HG02763 (cell line): Measurements from ENCODE around the gene KCNN3.

Experiments
- ATAC-seq: cut with Tn5 transposase; IDR thresholded peaks from one replicate; pipeline ENCODE4 v1.9.1; 2021; ENCODE audit warnings: mild to moderate bottlenecking, moderate library complexity; ENCODE audit not compliant: unreplicated experiment

KCNN3 gene

DNA sequence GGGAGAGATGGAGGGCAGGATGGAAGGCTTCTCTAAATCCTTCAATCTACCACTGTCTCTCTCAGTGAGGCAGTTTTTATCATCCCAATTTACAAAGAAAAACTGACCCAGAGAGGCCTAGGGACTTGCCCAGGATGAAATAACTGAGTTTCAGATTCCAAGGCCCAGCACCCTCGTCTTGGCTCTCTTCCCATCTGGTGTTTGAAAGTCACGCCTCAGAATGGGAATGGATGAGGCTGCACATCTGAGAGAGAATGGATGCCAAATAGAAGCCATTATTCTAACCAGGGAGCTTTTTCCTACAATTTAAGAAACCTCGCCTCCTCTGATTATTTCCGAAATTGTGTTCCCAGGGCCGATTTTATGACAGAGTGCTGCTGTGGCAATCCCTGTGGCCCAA is 10.6 kb upstream of the KCNN3 start:
- no peak for ATAC-seq

DNA sequence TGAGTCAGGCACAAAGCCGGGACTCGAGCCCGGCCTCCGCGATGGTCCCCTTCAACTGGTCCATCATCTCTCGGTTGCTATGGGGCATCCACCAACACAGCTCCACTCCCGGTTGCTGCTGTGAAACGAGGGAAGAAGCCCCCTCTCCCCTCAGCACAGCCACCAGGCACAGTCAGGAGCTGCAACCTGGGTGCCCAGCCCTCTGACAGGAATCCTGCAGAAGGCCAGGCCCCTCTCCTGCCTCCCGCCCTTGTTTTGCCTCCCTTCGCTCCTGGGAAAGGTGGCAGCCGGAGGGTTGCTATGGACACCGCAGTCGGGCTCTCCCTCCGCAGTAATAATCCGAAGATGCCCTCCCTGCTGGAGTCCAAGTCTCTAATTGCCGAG is 8.9 kb upstream of the KCNN3 start:
- ATAC-seq: no peak

DNA sequence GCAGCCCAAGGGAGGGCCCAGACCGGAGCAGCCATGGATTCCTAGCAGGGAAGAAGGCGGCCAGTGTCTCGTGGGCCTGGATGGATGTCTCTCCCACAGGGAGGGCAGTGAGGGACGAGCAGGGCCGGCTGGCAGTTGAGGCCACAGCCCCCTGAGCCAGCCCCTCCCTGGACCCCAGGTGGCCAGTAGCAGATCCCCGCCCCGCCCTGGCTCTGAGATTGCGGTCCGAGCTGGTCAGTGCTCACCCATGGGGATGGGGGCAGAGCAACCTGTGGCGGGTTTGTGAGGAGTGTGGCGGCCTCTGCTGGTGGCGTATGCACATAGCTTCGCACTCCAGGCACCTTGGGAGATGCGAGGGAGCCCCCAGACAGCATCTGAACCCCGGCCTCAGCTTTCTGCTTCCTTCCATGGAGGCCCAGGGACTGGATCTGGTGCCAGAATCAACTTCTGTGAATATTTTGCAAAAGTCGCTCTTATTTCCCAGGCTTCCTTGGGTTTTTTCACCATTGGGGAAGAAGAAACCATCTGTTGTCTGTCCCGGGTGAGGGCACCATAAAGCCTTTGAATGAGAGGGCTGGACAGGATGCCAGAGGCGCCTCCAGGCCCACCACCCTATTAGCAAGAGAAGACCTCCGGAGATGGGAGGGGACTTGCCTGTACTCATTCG is 8.4 kb upstream of the KCNN3 start:
- peak; percentile 67 for ATAC-seq

DNA sequence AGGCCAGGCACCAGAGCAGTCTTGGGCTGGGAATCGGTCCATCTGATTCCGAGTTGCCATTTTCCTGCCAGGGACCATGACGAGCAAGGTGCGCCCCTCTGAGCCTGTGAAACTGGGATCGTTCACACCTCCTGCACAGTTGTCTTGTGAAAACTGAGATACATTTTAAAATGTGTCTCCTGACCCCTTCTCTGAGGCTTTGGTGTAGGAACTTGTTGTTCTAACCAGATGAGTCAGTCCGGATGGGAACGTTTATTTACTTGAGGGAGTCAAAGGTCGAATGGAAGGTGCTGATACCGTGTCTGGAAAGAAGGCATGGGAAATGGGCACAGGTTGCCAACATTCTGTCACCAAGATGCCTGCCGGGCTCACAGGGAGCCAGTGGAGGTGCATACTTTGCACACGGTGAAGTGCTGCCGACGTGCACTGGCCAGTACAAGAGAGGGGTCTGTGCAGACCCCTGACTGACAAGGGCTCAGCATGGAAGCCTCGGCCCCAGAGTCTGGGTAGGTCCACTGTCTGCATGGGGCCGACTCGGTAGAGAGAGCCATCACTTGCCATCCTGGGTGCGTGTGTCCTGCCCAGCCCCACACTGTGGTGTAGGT is 7.4 kb upstream of the KCNN3 start:
- no peak for ATAC-seq

DNA sequence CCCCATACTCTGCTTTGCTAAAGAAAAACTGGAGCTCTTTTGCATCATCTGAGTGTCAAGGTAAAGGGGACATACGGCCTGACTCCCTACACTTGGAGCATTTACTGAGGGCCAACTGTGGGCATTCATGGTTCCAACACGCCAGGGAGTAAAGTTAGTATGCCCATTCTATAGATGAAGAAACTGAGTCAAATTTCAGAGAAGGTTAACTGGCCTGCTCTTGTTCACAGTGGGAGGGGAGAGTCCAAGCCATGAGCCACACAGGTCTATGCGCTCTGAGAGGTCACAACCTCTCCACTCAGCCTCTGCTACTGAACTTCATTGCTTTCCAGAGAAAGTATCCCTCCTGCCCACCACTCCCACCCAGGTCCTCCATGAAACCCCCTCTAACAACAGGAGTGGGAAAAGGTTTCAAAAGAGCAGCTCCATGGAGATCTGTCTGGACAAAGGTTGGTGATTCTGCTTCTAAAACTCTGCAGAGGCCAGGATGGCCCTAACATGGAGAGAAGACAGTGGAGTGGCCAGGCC is 6.8 kb upstream of the KCNN3 start:
- no peak for ATAC-seq

DNA sequence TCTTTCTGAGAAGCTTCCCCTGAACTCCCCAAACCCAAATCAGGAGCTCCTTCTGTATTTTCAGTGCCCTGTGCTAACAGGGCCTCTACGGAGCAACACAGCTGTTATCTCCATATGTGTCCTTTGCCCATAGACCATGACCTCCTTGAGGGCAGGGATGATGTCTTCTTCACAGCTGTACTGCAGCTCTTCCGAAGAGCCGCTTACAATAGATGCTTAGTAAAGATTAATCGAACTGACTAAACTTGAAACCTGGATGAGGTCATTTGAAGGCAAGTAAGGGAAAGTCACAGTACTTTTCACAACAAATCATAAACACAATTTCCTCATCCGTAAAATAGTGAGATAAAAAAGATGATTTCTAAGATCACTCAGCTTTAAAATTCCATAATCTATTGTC is 4.4 kb upstream of the KCNN3 start:
- no peak for ATAC-seq

DNA sequence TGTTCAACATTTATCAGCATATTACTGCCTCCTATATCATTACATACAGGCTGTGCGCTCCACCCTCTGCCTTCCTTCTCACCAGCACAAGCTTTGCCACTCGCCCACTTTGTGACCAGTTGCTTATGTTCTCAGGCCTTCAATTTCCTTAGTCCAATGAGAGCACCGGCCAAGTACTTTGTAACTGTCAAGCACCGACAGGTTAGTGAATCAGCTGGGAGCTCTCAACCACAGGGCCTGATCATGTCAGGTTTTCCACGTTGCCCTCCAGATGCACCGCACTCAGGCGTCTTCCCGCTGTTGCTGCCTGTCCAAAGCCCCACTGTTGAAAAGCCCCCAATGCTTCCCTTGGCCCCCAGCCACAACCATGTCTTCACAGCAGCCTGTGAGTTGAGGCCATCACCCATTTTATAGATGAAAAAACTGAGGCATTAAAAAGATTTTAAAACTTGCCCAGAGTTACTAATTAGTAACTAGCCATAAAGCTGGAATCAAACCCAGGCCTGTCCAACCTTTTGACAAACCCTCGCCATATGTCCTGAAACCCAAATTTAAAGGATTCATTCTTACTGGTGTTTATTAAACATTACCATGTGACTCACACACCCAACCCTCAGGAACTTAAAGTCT is 3.4 kb upstream of the KCNN3 start:
- no peak for ATAC-seq

DNA sequence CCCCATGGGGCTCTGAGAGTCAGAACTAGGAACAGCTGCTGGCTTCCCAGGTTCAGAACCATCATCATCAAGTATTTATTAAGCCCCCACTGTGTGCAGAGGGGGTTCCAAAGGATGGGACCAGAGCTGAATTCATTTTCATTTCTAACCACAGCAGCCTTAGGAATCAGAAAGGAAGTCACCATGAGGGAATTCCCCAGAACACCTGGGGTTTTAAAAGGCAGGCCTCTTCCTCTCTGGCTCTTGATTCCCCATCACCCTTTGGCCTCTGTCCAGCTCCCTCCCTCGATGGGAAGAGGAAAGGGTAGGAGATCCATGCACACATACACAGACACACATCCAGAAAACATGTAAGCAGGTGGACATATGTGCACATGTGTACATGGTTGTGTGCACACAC is 1.3 kb upstream of the KCNN3 start:
- no peak for ATAC-seq

DNA sequence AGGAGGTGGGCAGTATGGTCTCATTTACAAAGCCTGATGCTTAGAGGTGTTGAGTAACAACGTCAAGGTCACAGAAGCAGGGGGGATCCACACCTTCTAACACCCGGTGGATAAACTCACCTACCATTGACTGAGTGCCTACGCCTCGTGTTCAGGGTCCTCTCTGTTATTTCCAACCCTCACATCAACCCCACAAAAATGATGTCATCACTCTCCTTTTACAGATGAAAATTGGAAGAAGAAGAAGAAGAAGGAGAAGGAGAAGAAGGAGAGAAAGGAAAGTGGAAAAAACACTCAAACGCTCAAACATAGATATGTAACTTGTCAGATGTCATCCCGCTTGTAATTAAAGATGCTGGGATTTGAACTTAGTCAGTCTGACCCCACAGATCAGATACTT is 653 bp upstream of the KCNN3 start:
- ATAC-seq: no peak

DNA sequence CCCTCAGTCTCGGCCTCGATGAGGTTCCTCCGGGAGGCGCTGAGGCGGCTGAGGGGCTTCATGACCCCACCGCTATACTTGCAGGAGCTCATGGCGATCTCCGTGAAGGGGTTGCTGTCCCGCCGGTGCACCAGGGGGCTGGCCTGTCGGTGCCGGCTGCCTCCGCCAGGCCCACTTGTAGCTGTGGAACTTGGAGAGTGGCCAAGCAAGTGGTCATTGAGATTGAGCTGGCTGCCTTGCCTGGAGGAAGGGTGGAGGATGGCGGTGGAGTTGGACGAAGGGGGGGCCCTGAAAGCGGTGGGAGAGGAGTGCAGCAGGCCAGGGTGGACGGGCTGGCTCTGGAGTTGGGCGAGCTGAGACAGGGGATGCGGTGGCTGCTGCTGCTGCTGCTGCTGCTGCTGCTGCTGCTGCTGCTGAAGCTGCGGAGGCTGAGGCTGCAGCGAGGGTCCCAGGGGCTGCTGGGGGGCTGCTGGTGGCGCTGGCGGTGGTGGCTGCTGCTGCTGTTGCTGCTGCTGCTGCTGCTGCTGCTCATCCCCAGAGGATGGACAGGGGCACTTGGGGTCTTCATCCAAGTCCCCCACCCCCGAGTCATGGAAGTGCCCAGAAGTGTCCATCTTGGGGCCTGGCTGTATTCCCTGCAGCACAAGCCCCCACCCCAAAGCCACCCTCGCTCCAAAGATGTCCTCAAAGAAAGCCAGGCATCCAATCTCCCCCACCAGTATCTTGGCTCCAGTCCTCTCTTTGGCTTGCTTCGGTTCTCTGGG is 548 bp downstream of the KCNN3 start:
- ATAC-seq: no peak

DNA sequence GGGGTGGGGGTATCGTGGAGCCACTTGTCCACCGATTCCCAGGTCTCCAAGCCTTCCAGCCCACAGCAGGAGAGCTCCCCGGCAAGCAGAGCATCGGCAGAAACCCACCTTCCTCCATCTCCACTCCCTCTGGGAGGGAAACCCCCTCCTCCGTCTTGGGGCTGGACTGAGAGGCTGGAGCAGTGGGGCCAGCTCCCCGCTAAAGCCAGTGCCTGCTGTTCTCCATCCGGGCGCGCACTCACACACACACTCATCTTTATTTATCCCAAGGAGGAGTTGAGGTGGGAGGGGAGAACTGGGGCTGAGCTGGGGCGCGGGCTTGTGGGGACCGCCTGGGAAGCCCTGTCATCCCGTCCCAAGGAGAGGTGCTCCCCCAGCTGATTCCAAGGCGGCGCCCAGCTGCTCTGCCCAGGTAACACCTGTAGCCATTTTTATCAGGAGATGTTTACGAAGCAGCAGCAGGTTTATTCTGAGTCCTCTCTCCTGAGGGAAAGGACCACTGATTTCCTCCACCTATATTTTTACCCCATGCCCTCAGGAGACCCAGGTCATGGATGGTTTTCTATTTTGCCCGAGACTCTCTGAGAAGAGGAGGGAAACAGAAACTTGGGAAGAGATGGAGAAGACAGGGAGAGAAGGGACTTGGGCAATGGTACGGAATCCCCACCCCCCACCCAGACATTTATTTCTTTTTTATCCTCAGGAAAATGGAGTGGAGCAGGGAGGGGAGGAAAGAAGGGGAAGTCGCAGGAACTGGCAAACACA is 2.1 kb downstream of the KCNN3 start:
- no peak for ATAC-seq

DNA sequence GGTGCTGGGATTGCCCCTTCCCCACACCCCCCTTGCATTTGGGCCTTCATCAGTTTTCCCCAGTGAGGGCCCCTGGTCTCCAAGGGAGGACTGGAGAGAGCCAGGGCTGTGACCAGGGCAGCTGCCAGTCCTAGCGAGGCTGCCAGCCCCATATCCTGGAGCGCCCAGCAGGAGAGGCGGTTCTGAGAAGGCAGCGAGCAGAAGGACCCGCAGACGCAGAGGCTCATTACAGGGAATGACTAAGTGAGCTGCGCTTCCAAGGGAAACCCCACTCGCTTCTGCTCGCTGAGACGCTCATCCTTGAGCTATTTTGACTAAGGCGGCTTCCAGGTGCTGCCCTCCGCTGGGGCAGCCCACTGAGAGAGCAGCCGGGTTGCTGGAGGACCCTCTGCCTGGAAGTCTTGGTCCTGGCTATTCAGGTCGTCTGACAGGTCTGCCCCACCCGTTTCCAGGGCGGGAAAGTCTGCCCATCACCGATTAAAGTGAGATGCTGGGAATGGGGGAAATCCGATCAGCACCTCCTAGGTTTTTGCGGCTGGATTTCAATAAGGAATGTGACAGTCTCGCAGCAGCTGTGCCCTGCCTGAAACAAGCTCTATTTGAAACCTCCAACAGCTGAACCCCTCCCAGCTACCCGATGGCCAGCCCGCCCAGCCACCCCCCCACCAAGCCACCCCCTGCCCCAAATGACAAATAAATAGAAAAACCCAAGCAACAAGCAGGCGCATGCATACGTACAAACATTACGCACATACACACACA is 2.8 kb downstream of the KCNN3 start:
- ATAC-seq: no peak

DNA sequence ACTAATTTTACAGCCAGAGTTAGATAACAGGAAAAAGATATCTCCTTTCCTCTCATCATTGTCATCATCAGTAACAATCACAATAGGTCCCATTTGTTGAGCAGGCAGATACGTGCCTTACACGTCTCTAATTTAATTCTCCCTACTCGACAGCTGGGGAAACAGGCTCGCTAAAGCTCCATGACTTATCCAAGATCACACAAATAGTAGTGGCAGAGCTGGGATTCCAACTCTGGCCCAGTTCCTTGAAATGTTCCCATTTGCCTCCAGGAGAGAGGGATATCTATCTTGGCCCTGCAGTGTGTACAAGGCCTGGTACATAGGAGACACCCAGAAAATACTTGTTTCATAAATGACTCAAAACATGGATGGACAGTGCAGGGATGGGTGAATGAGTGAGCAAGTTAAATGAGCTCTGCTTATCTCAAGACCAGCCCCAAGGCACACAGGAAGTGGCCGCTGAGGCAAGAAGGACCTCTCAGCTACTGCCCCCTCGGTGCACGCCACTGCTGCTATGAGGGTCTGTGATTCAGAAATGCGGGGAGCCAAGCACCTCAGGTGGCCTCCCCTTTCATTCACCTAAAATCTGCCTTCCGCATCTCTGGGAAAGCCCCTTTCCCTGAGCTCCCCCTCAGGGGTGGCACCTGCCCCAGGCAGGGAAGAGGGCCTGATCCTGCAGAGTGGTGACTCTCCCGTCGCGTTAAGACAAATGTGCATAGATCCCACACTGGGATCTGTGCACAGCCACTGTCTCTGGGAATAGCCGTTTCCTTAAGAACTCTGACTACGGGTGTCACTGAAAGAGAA is 3.6 kb downstream of the KCNN3 start:
- ATAC-seq: no peak

DNA sequence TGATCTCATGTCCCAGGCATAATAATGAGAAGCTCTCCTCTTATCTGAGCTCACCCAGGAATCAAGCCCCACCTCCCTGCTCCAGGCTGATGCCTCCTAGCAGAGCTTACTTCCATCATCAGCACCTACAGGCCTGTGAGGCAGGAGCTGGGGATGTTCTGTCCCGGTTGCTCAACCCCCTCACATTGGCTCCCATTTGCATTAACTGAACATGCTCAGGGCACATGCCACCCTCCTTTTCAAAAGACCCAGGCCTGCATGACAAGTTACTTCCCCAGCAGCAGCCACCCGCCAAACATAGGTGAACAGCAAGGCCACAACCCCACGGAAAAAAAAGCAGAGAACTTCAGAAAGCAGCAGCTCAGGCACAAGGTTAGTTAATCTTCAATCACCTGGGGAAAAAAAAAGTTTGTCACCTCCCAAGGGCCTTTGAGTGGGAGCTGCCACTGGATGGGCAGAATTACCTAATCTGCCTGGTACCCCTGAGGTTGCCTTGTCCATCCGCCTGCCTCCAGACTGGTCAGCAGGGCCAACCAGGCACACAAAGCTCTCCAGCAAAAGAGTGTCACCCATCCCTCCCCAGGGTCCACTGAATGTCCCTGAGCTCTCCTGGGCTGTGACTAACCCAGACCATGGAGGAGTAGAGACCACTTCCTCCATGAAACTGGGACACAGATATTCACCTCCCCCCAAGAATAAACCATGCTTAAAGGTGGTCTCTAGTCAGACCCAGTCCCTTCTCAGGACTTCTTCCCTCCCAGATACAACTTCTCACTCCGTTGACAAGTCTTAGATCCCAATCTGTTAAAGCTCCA is 4.4 kb downstream of the KCNN3 start:
- no peak for ATAC-seq

DNA sequence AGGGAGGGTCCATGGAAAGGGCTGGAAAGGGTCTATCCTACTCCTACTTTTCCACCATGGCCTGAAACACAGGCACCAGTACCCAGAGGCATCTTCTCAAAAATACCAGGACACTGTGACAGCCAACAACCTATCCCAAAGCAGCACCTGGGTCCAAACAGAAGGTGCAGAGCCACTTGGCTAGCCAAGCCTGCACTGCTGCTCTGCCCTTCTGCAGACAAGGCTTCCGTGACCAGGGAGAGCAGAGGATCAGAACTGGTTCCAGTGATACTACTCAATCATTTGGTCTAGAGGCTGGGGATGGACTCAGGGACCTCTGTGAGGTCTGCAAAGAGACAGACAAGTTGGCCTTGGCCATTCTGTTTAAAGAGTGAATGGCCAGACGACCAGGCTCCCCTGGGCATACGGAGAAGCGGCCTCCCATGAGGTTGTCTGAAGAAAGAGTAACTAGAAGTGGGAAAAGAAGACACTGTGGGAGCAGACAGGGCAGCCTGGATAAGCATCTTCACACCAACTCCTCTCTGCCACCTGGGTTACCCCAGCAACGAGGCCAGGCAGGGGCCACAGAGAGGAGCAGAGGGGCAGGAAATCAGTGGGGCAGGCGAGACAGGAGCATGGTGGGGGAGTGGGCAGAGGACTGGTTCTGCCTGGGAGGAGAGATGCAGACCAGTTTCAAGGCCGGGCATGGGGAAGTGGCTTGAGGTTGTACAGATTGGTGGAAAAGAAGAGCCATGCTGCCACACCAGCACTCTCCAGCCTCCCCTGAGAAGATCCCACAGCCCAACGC is 5.7 kb downstream of the KCNN3 start:
- ATAC-seq: no peak

DNA sequence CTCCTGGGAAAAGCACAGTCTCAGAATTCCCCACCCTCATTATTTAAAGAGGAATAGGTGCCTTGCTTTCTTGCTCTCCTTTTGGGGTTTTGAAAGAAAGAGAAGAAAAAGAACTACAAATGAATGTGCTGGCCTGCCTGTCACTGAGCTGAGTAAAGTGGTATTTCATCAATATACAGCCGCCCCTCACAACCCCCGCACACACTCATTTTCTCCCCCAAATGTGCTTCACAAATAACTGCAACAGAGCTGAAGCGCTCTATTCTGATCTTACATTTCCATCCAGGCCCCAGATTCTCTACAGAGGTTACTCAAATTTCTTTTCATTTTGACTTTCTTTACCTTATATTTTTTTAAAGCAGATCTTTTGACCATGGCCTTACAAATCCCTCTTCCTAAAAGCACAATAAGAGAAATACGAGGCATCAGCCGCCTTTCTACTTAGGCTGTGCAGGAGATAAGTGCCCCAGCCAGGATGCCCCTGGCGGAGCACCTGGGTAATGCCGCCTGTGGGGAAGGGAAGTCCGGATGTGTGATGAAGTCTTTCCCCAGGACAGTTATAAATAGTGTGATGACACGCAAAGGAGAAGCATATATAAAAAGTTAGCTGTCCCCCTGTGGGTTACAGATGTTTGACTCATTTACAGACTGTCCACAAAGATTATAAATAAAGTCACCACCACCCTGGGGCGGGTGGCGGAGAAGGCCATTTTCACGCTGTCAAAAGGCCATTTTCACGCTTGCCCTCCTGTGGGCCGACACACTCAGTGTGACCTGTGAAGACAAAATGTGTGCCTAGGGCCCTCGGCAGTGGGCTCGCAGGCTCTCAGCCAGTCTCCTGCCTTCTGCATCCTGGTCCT is 6.5 kb downstream of the KCNN3 start:
- ATAC-seq: no peak

DNA sequence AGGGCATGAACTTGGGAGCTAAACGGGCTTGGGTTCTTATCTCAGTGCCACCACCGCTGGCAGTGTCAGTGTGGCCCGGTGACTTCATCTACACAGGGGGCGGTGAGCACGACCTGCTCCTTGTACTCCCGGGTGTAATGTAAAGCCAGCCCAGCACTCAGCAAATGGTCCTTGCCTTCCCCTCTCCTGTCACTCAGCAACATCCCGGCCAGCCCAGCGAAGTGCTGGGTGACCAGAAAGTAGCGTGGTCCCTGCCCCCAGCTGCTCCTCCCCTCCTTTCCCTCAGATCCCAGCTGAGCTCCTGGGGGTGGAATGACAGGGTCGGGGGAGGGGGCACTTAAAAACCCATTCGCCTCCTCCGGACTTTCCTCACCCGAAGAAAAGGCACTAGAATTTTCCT is 7.2 kb downstream of the KCNN3 start:
- no peak for ATAC-seq
